A549 (cell line): Measurements from ENCODE around the gene NAA60. TPM values are rescaled to one million over a fixed set of nuclear protein-coding genes. Genes with fewer than 3 reads are reported as not detected.

Source experiments
- ATAC-seq, 2 experiments: fragments of 200-7000 bp in 1 of 2; fragments of >200 bp in 1 of 2; cut with Nextera tagmentation in 1 of 2; cut with Tn5 transposase in 1 of 2; 3 replicates each; pipeline versions ENCODE4 v1.8.0 to v1.9.1; 2018 to 2020; ENCODE audit warnings: mild to moderate bottlenecking in 1 of 2, moderate library complexity in 1 of 2
- CTCF ChIA-PET: fragments of 300-600 bp; sonication (Branson Sonifier 250); formaldehyde crosslinking; extraction: SDS; loops from one replicate; lab custom pipeline; 2021; ENCODE audit warnings: antibody characterized with exemption, inconsistent platforms; lab: Yijun Ruan, JAX
- POLR2A ChIA-PET: fragments of 350-600 bp; formaldehyde crosslinking; extraction: SDS; loops from one replicate; lab custom pipeline; 2021; ENCODE audit warnings: antibody characterized with exemption, inconsistent platforms; lab: Yijun Ruan, JAX
- DNase-seq, 2 experiments: peaks; one replicate each; pipeline versions ENCODE4 v3.0.0 to v3.0.0-alpha.2; 2011 to 2016; ENCODE audit warnings: low read depth in 1 of 2, low spot score in 1 of 2
- FAIRE-seq: peaks from 2 replicates; lab custom pipeline; 2011; peaks lifted over from hg19 to GRCh38; lab: Jason Lieb, UNC
- H3K27ac ChIP-seq, 2 experiments: fragments of >200 bp; sonication (Bioruptor Twin); formaldehyde crosslinking; 3 replicates each; pipeline ENCODE4 v1.5.1; 2016 to 2017
- H3K4me1 ChIP-seq: fragments of >200 bp; sonication (Bioruptor Twin); formaldehyde crosslinking; 3 replicates; pipeline ENCODE4 v1.6.1; 2016
- H3K4me2 ChIP-seq: fragments of >200 bp; sonication (Bioruptor Twin); formaldehyde crosslinking; 3 replicates; pipeline ENCODE4 v1.6.1; 2016
- H3K4me3 ChIP-seq: fragments of >200 bp; sonication (Bioruptor Twin); formaldehyde crosslinking; 3 replicates; pipeline ENCODE4 v1.5.1; 2016
- H3K9me3 ChIP-seq: fragments of >200 bp; sonication (Bioruptor Twin); formaldehyde crosslinking; 3 replicates; pipeline ENCODE4 v1.6.1; 2016
- BCL3 ChIP-seq: fragments of >200 bp; sonication (Bioruptor Twin); formaldehyde crosslinking; IDR thresholded peaks from 3 replicates; pipeline ENCODE4 v1.6.1; 2016
- CEBPB ChIP-seq, 2 experiments: fragments of >200 bp in 1 of 2; sonication (Bioruptor Twin) in 1 of 2; formaldehyde crosslinking in 1 of 2; IDR thresholded peaks; 2 replicates each; pipeline ENCODE4 v1.6.1; 2012 to 2016
- EHF ChIP-seq: fragments of 250-450 bp; sonication (Bioruptor Pico); IDR thresholded peaks from 2 replicates; pipeline ENCODE4 v1.5.0; 2020; ENCODE audit warnings: mild to moderate bottlenecking
- EHMT2 ChIP-seq: fragments of 200-600 bp; sonication (generic); IDR thresholded peaks from 2 replicates; pipeline ENCODE4 v1.6.1; 2016; ENCODE audit warnings: antibody characterized with exemption, low read depth, mild to moderate bottlenecking, moderate library complexity
- EP300 ChIP-seq, 2 experiments: fragments of >200 bp; sonication (Bioruptor Twin); formaldehyde crosslinking; IDR thresholded peaks; 2 replicates in 1 of 2; 3 replicates in 1 of 2; pipeline ENCODE4 v1.6.1; 2016 to 2017
- ESRRA ChIP-seq: fragments of 150-350 bp; IDR thresholded peaks from 2 replicates; pipeline ENCODE4 v1.6.1; 2014; ENCODE audit warnings: mild to moderate bottlenecking, low read length, borderline replicate concordance
- FOSB ChIP-seq: fragments of 250-450 bp; sonication (Bioruptor Pico); IDR thresholded peaks from 2 replicates; pipeline ENCODE4 v1.5.0; 2020; ENCODE audit warnings: mild to moderate bottlenecking, moderate library complexity
- FOXS1 ChIP-seq: fragments of 250-450 bp; sonication (Bioruptor Pico); IDR thresholded peaks from 2 replicates; pipeline ENCODE4 v1.5.0; 2020; ENCODE audit warnings: mild to moderate bottlenecking, moderate library complexity
- HDAC2 ChIP-seq: fragments of 200-600 bp; sonication (generic); IDR thresholded peaks from 2 replicates; pipeline ENCODE4 v1.6.1; 2016
- HEYL ChIP-seq: fragments of 250-450 bp; sonication (Bioruptor Pico); IDR thresholded peaks from 2 replicates; pipeline ENCODE4 v1.8.0; 2021; ENCODE audit warnings: mild to moderate bottlenecking, moderate library complexity
- JUN ChIP-seq, 2 experiments: fragments of >200 bp; sonication (Bioruptor Twin); formaldehyde crosslinking; IDR thresholded peaks; 2 replicates in 1 of 2; 3 replicates in 1 of 2; pipeline ENCODE4 v1.6.1; 2016 to 2017
- JUNB ChIP-seq: fragments of >200 bp; sonication (Bioruptor Twin); formaldehyde crosslinking; IDR thresholded peaks from 2 replicates; pipeline ENCODE4 v1.6.1; 2016
- KDM1A ChIP-seq: fragments of 200-600 bp; sonication (generic); IDR thresholded peaks from 2 replicates; pipeline ENCODE4 v1.6.1; 2016; ENCODE audit warnings: low read depth, mild to moderate bottlenecking
- MAX ChIP-seq: IDR thresholded peaks from 2 replicates; pipeline ENCODE4 v1.6.1; 2012
- MAZ ChIP-seq: fragments of 150-350 bp; IDR thresholded peaks from 2 replicates; pipeline ENCODE4 v1.6.1; 2014; ENCODE audit warnings: antibody characterized with exemption, low read depth, low read length, borderline replicate concordance
- NPAS2 ChIP-seq: fragments of 250-450 bp; sonication (Bioruptor Pico); IDR thresholded peaks from 2 replicates; pipeline ENCODE4 v1.8.0; 2022; ENCODE audit warnings: mild to moderate bottlenecking, moderate library complexity, borderline replicate concordance
- NR3C1 ChIP-seq: fragments of >200 bp; sonication (Bioruptor Twin); formaldehyde crosslinking; IDR thresholded peaks from 3 replicates; pipeline ENCODE4 v1.6.1; 2017
- POLR2A ChIP-seq: IDR thresholded peaks from 2 replicates; pipeline ENCODE4 v1.6.1; 2012; ENCODE audit warnings: mild to moderate bottlenecking, low read length
- REST ChIP-seq: fragments of 200-600 bp; sonication (generic); IDR thresholded peaks from 2 replicates; pipeline ENCODE4 v1.6.1; 2016; ENCODE audit warnings: antibody characterized with exemption, mild to moderate bottlenecking, moderate library complexity
- SMC3 ChIP-seq: fragments of >200 bp; sonication (Bioruptor Twin); formaldehyde crosslinking; IDR thresholded peaks from 3 replicates; pipeline ENCODE4 v1.6.1; 2018; ENCODE audit warnings: inconsistent platforms
- TFCP2L1 ChIP-seq: fragments of 250-450 bp; sonication (Bioruptor Pico); IDR thresholded peaks from 2 replicates; pipeline ENCODE4 v1.5.0; 2021; ENCODE audit warnings: mild to moderate bottlenecking
- USF2 ChIP-seq: fragments of 450-650 bp; IDR thresholded peaks from 2 replicates; pipeline ENCODE4 v1.6.1; 2014; ENCODE audit warnings: antibody characterized with exemption
- ZC3H11A ChIP-seq: fragments of 450-650 bp; IDR thresholded peaks from 2 replicates; pipeline ENCODE4 v1.6.1; 2014; ENCODE audit warnings: antibody characterized with exemption, mild to moderate bottlenecking
- ZNF302 ChIP-seq: fragments of 250-450 bp; sonication (Bioruptor Pico); IDR thresholded peaks from 2 replicates; pipeline ENCODE4 v1.9.0; 2021; ENCODE audit warnings: inconsistent platforms, mild to moderate bottlenecking, moderate library complexity
- WGBS: methylation state at CpG from one replicate; pipeline ENCODE4 v1.1.6; 2017; ENCODE audit errors: missing lambda C conversion rate; 5-methylcytosine and 5-hydroxymethylcytosine counted together
- polyA plus RNA-seq, 4 experiments: library from polyadenylated mRNA; depleted of rRNA in 3 of 4; stranded (reverse); fragments of >200 nt; fragmentation: RNase III in 1 of 4; extraction: RNeasy Plus Mini Kit Qiagen cat#74134 plus additional on column Dnase treatment in 1 of 4; gene quantifications; 2 replicates in 3 of 4; 3 replicates in 1 of 4; pipeline ENCODE4 v1.2.3, GENCODE V29; 2011 to 2017
- TF ChIP-seq, protein P1 (sequence below): IDR thresholded peaks from 2 replicates; pipeline ENCODE4 v1.6.1; 2012
- TF ChIP-seq, protein P2 (sequence below): fragments of 250-450 bp; sonication (Bioruptor Pico); IDR thresholded peaks from 2 replicates; pipeline ENCODE4 v1.5.0; 2020; ENCODE audit warnings: low read depth, mild to moderate bottlenecking, moderate library complexity
- TF ChIP-seq, protein P3 (sequence below): fragments of 150-350 bp; IDR thresholded peaks from 2 replicates; pipeline ENCODE4 v1.6.1; 2014; ENCODE audit warnings: low read depth, mild to moderate bottlenecking, low read length
- TF ChIP-seq, protein P4 (sequence below): fragments of >200 bp; sonication (Bioruptor Twin); formaldehyde crosslinking; IDR thresholded peaks from 3 replicates; pipeline ENCODE4 v1.5.1; 2016

NAA60 gene
- polyA plus RNA-seq, 2 of the 4 experiments (the other 2 are of a cell fraction), result 41.6 to 43.9 TPM

- CTCF ChIA-PET, result interaction anchor here (1.1 kb wide), 1 partner anchor 9 kb away, joined by 3 read pairs; no protein-coding TSS in a partner anchor
- no peak for FAIRE-seq
These were observed 23.7 kb downstream of the NAA60 start for GRCh38 chr16:3467182-3467581.

DNA sequence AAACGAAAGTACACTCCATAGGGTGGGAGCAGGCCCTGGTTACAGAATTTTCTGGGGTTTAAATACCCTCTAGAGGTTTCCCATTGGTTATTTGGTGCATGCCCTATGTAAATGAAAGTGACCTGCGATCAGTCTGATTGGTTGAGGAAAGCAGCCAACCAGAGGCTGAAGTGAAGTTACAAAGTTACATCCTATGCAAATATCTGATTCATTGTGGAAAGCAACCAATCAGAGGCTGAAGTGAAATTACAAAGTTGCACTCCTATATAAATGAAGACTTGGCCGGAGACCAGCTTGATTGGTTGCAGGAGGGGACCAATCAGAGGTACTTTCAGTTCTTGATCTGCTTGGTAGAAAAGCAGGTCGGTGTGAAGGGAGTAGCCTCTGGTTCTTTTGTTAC lies 24.4 kb downstream of the NAA60 start:
- ATAC-seq, result peak in 1 of 2 experiments; percentile 44; a peak in 2 of 6 replicates
- H3K27ac ChIP-seq, result no peak overlapping the region
- no peak overlapping the region for H3K4me2 ChIP-seq
- H3K4me3 ChIP-seq, result no peak overlapping the region
- no peak for DNase-seq
- H3K9me3 ChIP-seq, result no peaks in the 10 kb centered on the region
- no peak for FAIRE-seq
- WGBS, result 85% methylated on average over 4 of the region's 4 CpGs
- ChIA-PET CTCF (interaction anchor here (0.6 to 1.1 kb wide), 3 partner anchors 14 to 170 kb away, joined by 3 read pairs; partner anchors contain the start of gene CLUAP1), POLR2A (no interaction called here)
- TF ChIP-seq REST, result no peak
- TF ChIP-seq NPAS2 (CRISPR knock-in tag), result no peak
- no peak for TF ChIP-seq JUN (IDR thresholded peaks at IDR 0.05)
- no peak for TF ChIP-seq ESRRA
- TF ChIP-seq EHF, result no peak
- TF ChIP-seq USF2, result no peak
- TF ChIP-seq ZC3H11A, result no peak
- no peak for TF ChIP-seq BCL3
- no peak for TF ChIP-seq TFCP2L1
- TF ChIP-seq, protein P1, sequence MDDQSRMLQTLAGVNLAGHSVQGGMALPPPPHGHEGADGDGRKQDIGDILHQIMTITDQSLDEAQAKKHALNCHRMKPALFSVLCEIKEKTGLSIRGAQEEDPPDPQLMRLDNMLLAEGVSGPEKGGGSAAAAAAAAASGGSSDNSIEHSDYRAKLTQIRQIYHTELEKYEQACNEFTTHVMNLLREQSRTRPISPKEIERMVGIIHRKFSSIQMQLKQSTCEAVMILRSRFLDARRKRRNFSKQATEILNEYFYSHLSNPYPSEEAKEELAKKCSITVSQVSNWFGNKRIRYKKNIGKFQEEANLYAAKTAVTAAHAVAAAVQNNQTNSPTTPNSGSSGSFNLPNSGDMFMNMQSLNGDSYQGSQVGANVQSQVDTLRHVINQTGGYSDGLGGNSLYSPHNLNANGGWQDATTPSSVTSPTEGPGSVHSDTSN, result no peak
- no peak for TF ChIP-seq POLR2A
- TF ChIP-seq FOSB (CRISPR knock-in tag), result no peak
- TF ChIP-seq, protein P2, sequence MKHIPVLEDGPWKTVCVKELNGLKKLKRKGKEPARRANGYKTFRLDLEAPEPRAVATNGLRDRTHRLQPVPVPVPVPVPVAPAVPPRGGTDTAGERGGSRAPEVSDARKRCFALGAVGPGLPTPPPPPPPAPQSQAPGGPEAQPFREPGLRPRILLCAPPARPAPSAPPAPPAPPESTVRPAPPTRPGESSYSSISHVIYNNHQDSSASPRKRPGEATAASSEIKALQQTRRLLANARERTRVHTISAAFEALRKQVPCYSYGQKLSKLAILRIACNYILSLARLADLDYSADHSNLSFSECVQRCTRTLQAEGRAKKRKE (CRISPR knock-in tag), result no peak
- TF ChIP-seq HDAC2, result no peak
- TF ChIP-seq MAX, result no peak
- no peak for TF ChIP-seq HEYL (CRISPR knock-in tag)
- no peak for TF ChIP-seq NR3C1
- TF ChIP-seq MAZ, result no peak
- no peak for TF ChIP-seq EHMT2
- TF ChIP-seq CEBPB (IDR thresholded peaks at IDR 0.05), result no peak
- no peaks in the 10 kb centered on the region for H3K4me1 ChIP-seq

More at GRCh38 chr16:3467182-3467581, 23.7 kb downstream of the NAA60 start:
- TF ChIP-seq, protein P3, sequence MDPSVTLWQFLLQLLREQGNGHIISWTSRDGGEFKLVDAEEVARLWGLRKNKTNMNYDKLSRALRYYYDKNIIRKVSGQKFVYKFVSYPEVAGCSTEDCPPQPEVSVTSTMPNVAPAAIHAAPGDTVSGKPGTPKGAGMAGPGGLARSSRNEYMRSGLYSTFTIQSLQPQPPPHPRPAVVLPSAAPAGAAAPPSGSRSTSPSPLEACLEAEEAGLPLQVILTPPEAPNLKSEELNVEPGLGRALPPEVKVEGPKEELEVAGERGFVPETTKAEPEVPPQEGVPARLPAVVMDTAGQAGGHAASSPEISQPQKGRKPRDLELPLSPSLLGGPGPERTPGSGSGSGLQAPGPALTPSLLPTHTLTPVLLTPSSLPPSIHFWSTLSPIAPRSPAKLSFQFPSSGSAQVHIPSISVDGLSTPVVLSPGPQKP, result no peak
- no peak for TF ChIP-seq JUNB
- no peak for TF ChIP-seq EP300 (IDR thresholded peaks at IDR 0.05)
- TF ChIP-seq FOXS1 (CRISPR knock-in tag), result no peak
- no peak for TF ChIP-seq EHMT2
- no peak for TF ChIP-seq KDM1A
- no peak for TF ChIP-seq CEBPB (IDR thresholded peaks at IDR 0.05)
- no peak for TF ChIP-seq ZNF302 (CRISPR knock-in tag)
- no peak for TF ChIP-seq SMC3
- TF ChIP-seq, protein P4, sequence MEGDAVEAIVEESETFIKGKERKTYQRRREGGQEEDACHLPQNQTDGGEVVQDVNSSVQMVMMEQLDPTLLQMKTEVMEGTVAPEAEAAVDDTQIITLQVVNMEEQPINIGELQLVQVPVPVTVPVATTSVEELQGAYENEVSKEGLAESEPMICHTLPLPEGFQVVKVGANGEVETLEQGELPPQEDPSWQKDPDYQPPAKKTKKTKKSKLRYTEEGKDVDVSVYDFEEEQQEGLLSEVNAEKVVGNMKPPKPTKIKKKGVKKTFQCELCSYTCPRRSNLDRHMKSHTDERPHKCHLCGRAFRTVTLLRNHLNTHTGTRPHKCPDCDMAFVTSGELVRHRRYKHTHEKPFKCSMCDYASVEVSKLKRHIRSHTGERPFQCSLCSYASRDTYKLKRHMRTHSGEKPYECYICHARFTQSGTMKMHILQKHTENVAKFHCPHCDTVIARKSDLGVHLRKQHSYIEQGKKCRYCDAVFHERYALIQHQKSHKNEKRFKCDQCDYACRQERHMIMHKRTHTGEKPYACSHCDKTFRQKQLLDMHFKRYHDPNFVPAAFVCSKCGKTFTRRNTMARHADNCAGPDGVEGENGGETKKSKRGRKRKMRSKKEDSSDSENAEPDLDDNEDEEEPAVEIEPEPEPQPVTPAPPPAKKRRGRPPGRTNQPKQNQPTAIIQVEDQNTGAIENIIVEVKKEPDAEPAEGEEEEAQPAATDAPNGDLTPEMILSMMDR, result no peak
- ATAC-seq (no peak), DNase-seq (no peak)
- Histone ChIP-seq H3K4me2 (no peak overlapping the region), H3K9me3 (no peaks in the 10 kb centered on the region), H3K4me3 (no peak overlapping the region), H3K4me1 (no peaks in the 10 kb centered on the region), H3K27ac (no peak overlapping the region)
- POLR2A ChIA-PET, result interaction anchor here (1.1 kb wide), 1 partner anchor 10 kb away, joined by 3 read pairs; no protein-coding TSS in a partner anchor
- WGBS, result 93% methylated on average over 8 of the region's 8 CpGs
